Endometrial microvascular endothelial cells (primary cell): ENCODE measurements around the gene HTR1B. TPM values are rescaled to one million over a fixed set of nuclear protein-coding genes. Genes with fewer than 3 reads are reported as not detected.

ENCODE experiments used
- in situ Hi-C: cut with HindIII; loops from 2 replicates; pipeline ENCODE4 v1.10.0; 2017; ENCODE audit warnings: low sequenced_read_pairs, low pct_unique_long_range_greater_than_20kb; ENCODE audit errors: inconsistent ontology term
- total RNA-seq: library from RNA; depleted of rRNA; stranded (reverse); fragments of >200 nt; gene quantifications from one replicate; pipeline ENCODE4 v1.2.3, GENCODE V29; 2015; ENCODE audit errors: inconsistent ontology term

The HTR1B gene, protein sequence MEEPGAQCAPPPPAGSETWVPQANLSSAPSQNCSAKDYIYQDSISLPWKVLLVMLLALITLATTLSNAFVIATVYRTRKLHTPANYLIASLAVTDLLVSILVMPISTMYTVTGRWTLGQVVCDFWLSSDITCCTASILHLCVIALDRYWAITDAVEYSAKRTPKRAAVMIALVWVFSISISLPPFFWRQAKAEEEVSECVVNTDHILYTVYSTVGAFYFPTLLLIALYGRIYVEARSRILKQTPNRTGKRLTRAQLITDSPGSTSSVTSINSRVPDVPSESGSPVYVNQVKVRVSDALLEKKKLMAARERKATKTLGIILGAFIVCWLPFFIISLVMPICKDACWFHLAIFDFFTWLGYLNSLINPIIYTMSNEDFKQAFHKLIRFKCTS
- total RNA-seq = 41.7 TPM

DNA sequence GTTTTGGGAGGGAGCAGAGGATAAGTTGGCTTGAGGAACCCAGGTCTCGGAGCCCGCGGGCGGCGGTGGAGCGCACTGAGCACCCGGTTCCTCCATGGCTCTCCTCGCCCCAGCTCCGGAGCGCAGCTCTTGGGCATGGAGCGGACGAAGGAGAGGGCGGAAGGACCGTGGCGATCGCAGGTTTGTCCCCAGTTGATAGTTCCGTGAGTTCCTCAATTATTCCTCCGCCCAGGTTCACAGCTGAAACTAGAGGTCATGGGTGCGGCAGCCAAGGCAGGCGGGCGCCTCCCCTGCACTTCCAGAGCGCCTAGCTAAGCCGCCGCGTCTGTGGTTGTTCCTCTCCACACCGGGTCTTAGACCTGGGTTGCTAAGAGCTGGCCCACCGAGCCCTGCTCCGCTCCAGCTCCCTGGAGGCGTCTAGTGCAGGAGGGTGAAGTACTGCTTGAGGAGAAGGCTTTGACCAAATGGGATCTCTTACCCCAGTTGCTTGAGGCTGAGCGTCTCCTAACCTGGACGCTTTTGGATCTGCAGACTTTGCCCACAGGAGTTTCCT, at the start of gene HTR1B:
HTR1B (minus strand) TSS at position 184 of the 553 bp plus-strand sequence; CDS start at position 96, 88 bp downstream.
- in situ Hi-C loops = no loop called here

DNA sequence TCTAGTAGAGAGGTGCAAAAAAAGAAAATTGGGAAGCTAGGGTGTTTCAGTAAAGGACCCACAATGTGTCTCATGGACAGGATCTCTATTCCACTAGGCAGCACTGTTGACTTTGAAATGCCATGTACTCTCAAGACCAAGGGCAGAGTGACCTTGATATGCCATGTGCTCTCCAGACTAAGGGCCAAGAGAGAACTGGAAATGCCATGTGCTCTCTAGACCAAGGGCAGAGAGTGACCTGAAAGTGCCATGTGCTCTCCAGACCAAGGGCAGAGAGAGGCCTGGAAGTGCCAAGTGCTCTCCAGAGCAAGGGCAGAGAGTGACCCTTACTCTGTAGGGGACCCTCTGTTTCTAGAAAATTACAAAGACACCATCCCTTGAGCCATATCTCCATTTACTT, 49.3 kb upstream of the HTR1B start:
- in situ Hi-C loops = no loop called here

GRCh38 chr6:77511860-77512259, 48.6 kb upstream of the HTR1B start:
- in situ Hi-C loops = no loop called here

- in situ Hi-C loops = no loop called here
Observed at GRCh38 chr6:77502981-77503380, 39.7 kb upstream of the HTR1B start.

DNA sequence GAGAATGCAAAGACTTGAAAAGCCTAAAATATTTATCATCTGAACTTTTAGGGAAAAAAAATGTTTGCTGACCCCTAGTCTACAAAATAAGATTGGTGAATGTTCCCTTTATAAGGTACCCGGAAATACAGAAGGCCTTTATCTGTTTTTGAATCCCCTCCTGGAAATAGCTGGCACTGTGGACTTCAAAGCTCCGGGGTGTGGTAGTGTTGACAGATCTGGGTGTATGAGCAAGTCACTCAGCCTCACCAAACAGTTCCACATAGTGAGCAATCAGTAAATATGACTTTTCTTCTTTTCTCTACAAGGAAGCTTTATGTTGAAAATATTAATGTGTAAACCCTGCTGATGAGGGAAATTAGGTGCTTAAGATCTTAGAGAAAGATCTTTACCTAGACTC, 29.2 kb upstream of the HTR1B start:
- in situ Hi-C loops = no loop called here

- in situ Hi-C loops = no loop called here
Observed at GRCh38 chr6:77487808-77488425, 24.6 kb upstream of the HTR1B start.

GRCh38 chr6:77482981-77483380, 19.7 kb upstream of the HTR1B start:
- in situ Hi-C loops = no loop called here

- in situ Hi-C loops = no loop called here
Observed at GRCh38 chr6:77474973-77475372, 11.7 kb upstream of the HTR1B start.

GRCh38 chr6:77474286-77474956, 11.1 kb upstream of the HTR1B start:
- in situ Hi-C loops = no loop called here

DNA sequence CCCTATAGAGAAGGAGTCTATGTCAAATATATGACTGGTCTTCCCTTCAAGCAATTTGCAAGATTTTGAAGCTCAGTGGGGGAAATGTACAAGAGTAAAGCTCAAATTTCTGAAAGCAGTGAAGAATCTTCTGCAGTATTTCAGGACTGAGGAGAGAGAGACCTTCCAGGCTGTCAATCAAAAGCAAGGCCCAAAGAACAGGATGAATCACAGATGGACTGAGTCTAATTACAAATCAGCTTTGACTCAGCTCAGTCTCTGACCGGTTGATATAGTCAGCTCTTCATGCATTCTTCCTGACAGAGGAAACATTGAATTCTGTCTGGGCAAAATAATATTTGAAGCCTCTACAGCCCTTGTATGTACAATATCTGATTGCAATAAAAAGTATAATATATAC, 7.7 kb upstream of the HTR1B start:
- in situ Hi-C loops = no loop called here

GRCh38 chr6:77468939-77469338, 5.6 kb upstream of the HTR1B start:
- in situ Hi-C loops = no loop called here

GRCh38 chr6:77466451-77467437, 3.5 kb upstream of the HTR1B start:
- in situ Hi-C loops = no loop called here

- in situ Hi-C loops = no loop called here
Observed at GRCh38 chr6:77466055-77466450, 2.8 kb upstream of the HTR1B start.

GRCh38 chr6:77464495-77464867, 1.2 kb upstream of the HTR1B start:
- in situ Hi-C loops = no loop called here

GRCh38 chr6:77463861-77464494, 687 bp upstream of the HTR1B start:
- in situ Hi-C loops = no loop called here

DNA sequence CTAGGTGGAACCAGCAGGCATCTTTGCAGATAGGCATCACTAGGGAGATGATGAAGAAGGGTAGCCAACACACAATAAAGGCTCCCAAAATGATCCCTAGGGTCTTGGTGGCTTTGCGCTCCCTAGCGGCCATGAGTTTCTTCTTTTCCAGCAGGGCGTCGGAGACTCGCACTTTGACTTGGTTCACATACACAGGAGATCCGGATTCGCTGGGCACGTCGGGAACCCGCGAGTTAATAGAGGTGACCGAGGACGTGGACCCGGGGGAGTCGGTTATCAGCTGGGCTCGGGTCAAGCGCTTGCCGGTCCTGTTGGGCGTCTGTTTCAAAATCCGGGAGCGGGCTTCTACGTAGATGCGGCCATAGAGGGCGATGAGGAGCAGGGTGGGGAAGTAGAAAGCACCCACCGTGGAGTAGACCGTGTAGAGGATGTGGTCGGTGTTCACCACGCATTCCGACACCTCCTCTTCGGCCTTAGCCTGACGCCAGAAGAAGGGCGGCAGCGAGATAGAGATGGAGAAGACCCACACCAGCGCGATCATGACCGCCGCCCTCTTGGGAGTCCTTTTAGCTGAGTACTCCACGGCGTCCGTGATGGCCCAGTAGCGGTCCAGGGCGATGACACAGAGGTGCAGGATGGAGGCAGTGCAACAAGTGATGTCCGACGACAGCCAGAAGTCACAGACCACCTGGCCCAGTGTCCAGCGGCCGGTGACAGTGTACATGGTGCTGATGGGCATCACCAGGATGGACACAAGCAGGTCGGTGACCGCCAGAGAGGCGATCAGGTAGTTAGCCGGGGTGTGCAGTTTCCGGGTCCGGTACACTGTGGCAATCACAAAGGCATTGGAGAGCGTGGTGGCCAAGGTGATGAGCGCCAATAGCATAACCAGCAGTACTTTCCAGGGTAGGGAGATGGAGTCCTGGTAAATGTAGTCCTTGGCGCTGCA, 658 bp downstream of the HTR1B start:
- in situ Hi-C loops = no loop called here

- in situ Hi-C loops = no loop called here
Observed at GRCh38 chr6:77461796-77462195, 1.5 kb downstream of the HTR1B start.
